T47D (cell line): Measurements from ENCODE around the gene FITM1.

Experiments used
- DNase-seq, 2 experiments: peaks; one replicate each; pipeline versions ENCODE4 v3.0.0 to v3.0.0-alpha.2; 2011 to 2012; ENCODE audit warnings: low read depth in 1 of 2, low spot score in 1 of 2
- JUND ChIP-seq: IDR thresholded peaks from 2 replicates; pipeline ENCODE4 v1.6.1; 2012; ENCODE audit warnings: low read depth
- in situ Hi-C: cut with HindIII; loops from 2 replicates; pipeline ENCODE4 v1.10.0; 2016; ENCODE audit warnings: low sequenced_read_pairs, low pct_unique_long_range_greater_than_20kb

The FITM1 gene

GRCh38 chr14:24141097-24141880, 10.8 kb downstream of the FITM1 start, which contains the start of gene EMC9:
EMC9 (minus strand) TSS chr14:24141591; CDS start chr14:24141304, 287 bp downstream.
- in situ Hi-C loops: no loop called here
- DNase-seq: peak; percentile 92 to 98
- TF ChIP-seq JUND: no peak

GRCh38 chr14:24143511-24143910, 13.1 kb downstream of the FITM1 start:
- TF ChIP-seq JUND: no peak
- in situ Hi-C loops: no loop called here
- no peak for DNase-seq

- DNase-seq: no peak
- in situ Hi-C loops: no loop called here
- no peak for TF ChIP-seq JUND
Measured at GRCh38 chr14:24144451-24144850, 14.0 kb downstream of the FITM1 start.

- in situ Hi-C loops: no loop called here
- DNase-seq: no peak
- TF ChIP-seq JUND: no peak
Measured at GRCh38 chr14:24145219-24145618, 14.8 kb downstream of the FITM1 start.

GRCh38 chr14:24145690-24146452, 15.4 kb downstream of the FITM1 start:
- no peak for DNase-seq
- no peak for TF ChIP-seq JUND
- in situ Hi-C loops: no loop called here

- DNase-seq: peak; percentile 81 to 97
- in situ Hi-C loops: no loop called here
- no peak for TF ChIP-seq JUND
Measured at GRCh38 chr14:24146453-24146977, 16.1 kb downstream of the FITM1 start, which contains the start of gene PSME2. PSME2 (minus strand) TSS chr14:24146610; CDS start chr14:24146581, 29 bp downstream.

GRCh38 chr14:24146978-24147760, 16.7 kb downstream of the FITM1 start, which contains the start of gene RNF31:
RNF31 (plus strand) TSS chr14:24147498; CDS start chr14:24147699, 201 bp downstream.
- peak; percentile 74 to 98 for DNase-seq
- no peak for TF ChIP-seq JUND
- in situ Hi-C loops: no loop called here

- no peak for DNase-seq
- TF ChIP-seq JUND: no peak
- in situ Hi-C loops: no loop called here
Measured at GRCh38 chr14:24147761-24148428, 17.4 kb downstream of the FITM1 start.

- no peak for DNase-seq
- in situ Hi-C loops: no loop called here
- no peak for TF ChIP-seq JUND
Measured at GRCh38 chr14:24149302-24149969, 19.0 kb downstream of the FITM1 start.

- in situ Hi-C loops: no loop called here
- no peak for TF ChIP-seq JUND
Measured at GRCh38 chr14:24150061-24150460, 19.6 kb downstream of the FITM1 start.

GRCh38 chr14:24150567-24150966, 20.1 kb downstream of the FITM1 start:
- in situ Hi-C loops: no loop called here
- no peak for DNase-seq
- no peak for TF ChIP-seq JUND

More at GRCh38 chr14:24150061-24150460, 19.6 kb downstream of the FITM1 start:
- no peak for DNase-seq
